Measurements from ENCODE around the gene INPP4B.

The INPP4B gene

DNA sequence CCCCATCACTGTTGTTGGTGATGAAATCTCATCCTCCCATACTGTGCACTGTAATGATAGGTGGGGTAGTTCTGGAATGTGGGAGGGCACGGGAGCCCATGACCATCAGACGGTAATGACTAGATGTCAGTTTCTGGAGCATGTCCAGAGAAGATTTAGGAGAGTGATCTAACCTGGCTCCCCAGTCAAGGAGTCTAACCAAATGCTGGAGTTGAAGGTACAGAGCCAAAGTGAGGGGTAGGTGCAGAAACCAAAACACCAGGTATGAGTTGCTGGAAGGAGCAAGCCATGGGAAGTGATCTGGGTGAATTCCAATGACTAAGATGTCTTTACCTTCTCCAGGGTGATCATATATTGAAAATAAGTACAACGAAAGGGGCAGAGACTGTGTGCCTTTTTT lies 296.9 kb downstream of the INPP4B start:
- Histone ChIP-seq H4K20me1 (ENCODE audit: insufficient read depth, low read length) (no peaks in the 10 kb centered on the region), H3K27ac (ENCODE audit: low read length) (no peak overlapping the region), H3K9me3 (ENCODE audit: insufficient read depth, low read length, severe bottlenecking) (no peaks in the 10 kb centered on the region), H2AFZ (ENCODE audit: low read depth, low read length) (no peak overlapping the region), H3K79me2 (ENCODE audit: insufficient read depth, low read length) (no peaks in the 10 kb centered on the region), H3K4me3 (ENCODE audit: low read depth in 1 of 2, low read length in 2 of 2) (no peak overlapping the region), H3K27me3 (ENCODE audit: insufficient read depth, low read length, poor library complexity) (no peaks in the 10 kb centered on the region), H3K4me2 (ENCODE audit: insufficient read depth, low read length) (no peak overlapping the region), H3K9ac (ENCODE audit: low read depth, low read length) (no peak overlapping the region), H3K4me1 (ENCODE audit: insufficient read depth, low read length) (peaks cover 8% of the 10 kb centered on the region), H3K36me3 (ENCODE audit: insufficient read depth, low read length) (no peaks in the 10 kb centered on the region)
- ATAC-seq (ENCODE audit: insufficient read depth, low read depth) (no peak), DNase-seq (no peak)
- no peak for TF ChIP-seq EZH2 (IDR thresholded peaks at IDR 0.05; ENCODE audit: borderline replicate concordance, low read depth, low read length, severe bottlenecking)
- TF ChIP-seq, protein P1, sequence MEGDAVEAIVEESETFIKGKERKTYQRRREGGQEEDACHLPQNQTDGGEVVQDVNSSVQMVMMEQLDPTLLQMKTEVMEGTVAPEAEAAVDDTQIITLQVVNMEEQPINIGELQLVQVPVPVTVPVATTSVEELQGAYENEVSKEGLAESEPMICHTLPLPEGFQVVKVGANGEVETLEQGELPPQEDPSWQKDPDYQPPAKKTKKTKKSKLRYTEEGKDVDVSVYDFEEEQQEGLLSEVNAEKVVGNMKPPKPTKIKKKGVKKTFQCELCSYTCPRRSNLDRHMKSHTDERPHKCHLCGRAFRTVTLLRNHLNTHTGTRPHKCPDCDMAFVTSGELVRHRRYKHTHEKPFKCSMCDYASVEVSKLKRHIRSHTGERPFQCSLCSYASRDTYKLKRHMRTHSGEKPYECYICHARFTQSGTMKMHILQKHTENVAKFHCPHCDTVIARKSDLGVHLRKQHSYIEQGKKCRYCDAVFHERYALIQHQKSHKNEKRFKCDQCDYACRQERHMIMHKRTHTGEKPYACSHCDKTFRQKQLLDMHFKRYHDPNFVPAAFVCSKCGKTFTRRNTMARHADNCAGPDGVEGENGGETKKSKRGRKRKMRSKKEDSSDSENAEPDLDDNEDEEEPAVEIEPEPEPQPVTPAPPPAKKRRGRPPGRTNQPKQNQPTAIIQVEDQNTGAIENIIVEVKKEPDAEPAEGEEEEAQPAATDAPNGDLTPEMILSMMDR (IDR thresholded peaks at IDR 0.05; ENCODE audit: borderline replicate concordance, extremely low read depth, low read length, poor library complexity, severe bottlenecking), result no peak

DNA sequence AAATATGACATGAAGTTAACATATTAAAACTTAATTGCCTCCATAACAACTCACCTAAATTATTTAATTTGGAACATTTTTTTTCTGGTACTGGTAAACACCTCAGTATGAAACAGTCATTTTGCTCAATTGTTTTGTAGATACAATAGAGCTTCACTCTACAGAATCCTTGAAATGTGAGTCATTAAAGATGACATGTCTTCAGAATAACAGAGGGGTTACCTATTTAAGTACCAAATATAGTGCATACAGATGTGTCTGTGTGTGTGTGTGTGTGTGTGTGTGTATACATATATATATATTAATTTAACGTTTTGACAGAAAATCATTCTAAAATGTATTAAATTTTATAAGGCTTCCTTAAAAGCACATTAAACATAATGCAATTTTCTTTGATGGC lies 297.6 kb downstream of the INPP4B start:
- H4K20me1 ChIP-seq (ENCODE audit: insufficient read depth, low read length), result no peaks in the 10 kb centered on the region
- ATAC-seq (ENCODE audit: insufficient read depth, low read depth) (no peak), DNase-seq (no peak)
- no peak overlapping the region for H3K4me3 ChIP-seq (ENCODE audit: low read depth in 1 of 2, low read length in 2 of 2)
- H3K4me1 ChIP-seq (ENCODE audit: insufficient read depth, low read length), result peaks cover 12% of the 10 kb centered on the region
- H3K9me3 ChIP-seq (ENCODE audit: insufficient read depth, low read length, severe bottlenecking), result no peaks in the 10 kb centered on the region
- no peaks in the 10 kb centered on the region for H3K79me2 ChIP-seq (ENCODE audit: insufficient read depth, low read length)
- no peaks in the 10 kb centered on the region for H3K27me3 ChIP-seq (ENCODE audit: insufficient read depth, low read length, poor library complexity)
- no peak overlapping the region for H3K27ac ChIP-seq (ENCODE audit: low read length)
- H3K4me2 ChIP-seq (ENCODE audit: insufficient read depth, low read length), result no peak overlapping the region
- no peak for TF ChIP-seq EZH2 (IDR thresholded peaks at IDR 0.05; ENCODE audit: borderline replicate concordance, low read depth, low read length, severe bottlenecking)
- TF ChIP-seq, protein P1 (IDR thresholded peaks at IDR 0.05; ENCODE audit: borderline replicate concordance, extremely low read depth, low read length, poor library complexity, severe bottlenecking), result no peak
- no peaks in the 10 kb centered on the region for H3K36me3 ChIP-seq (ENCODE audit: insufficient read depth, low read length)
- H2AFZ ChIP-seq (ENCODE audit: low read depth, low read length), result no peak overlapping the region
- H3K9ac ChIP-seq (ENCODE audit: low read depth, low read length), result no peak overlapping the region

DNA sequence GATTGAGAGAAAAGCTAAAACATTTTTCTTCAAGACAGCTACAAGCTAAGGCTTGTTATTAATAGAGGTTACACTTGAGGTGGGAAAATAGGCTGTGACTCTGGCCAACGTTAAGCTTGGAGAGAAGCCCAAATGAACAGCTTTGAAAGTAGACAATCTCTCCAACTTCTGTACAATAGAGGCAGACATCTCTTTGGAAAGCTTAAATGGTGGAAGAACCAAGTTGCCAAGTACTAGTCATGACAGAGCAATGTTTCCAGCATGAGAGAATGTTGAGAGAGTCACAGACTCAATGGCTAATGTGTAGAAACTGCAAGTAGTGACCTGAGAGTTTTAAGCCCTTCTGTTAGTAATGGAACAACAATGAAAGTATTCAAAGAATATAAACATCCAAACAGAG lies 298.1 kb downstream of the INPP4B start:
- ATAC-seq (ENCODE audit: insufficient read depth, low read depth), result no peak
- no peaks in the 10 kb centered on the region for H3K27me3 ChIP-seq (ENCODE audit: insufficient read depth, low read length, poor library complexity)
- no peaks in the 10 kb centered on the region for H3K36me3 ChIP-seq (ENCODE audit: insufficient read depth, low read length)
- no peak overlapping the region for H3K4me2 ChIP-seq (ENCODE audit: insufficient read depth, low read length)
- no peak overlapping the region for H3K4me3 ChIP-seq (ENCODE audit: low read depth in 1 of 2, low read length in 2 of 2)
- no peak overlapping the region for H2AFZ ChIP-seq (ENCODE audit: low read depth, low read length)
- no peak overlapping the region for H3K9ac ChIP-seq (ENCODE audit: low read depth, low read length)
- no peaks in the 10 kb centered on the region for H3K79me2 ChIP-seq (ENCODE audit: insufficient read depth, low read length)
- no peak for DNase-seq
- no peak overlapping the region for H3K27ac ChIP-seq (ENCODE audit: low read length)
- no peaks in the 10 kb centered on the region for H3K9me3 ChIP-seq (ENCODE audit: insufficient read depth, low read length, severe bottlenecking)
- TF ChIP-seq, protein P1 (IDR thresholded peaks at IDR 0.05; ENCODE audit: borderline replicate concordance, extremely low read depth, low read length, poor library complexity, severe bottlenecking), result no peak
- TF ChIP-seq EZH2 (IDR thresholded peaks at IDR 0.05; ENCODE audit: borderline replicate concordance, low read depth, low read length, severe bottlenecking), result no peak
- no peaks in the 10 kb centered on the region for H4K20me1 ChIP-seq (ENCODE audit: insufficient read depth, low read length)
- peaks cover 12% of the 10 kb centered on the region for H3K4me1 ChIP-seq (ENCODE audit: insufficient read depth, low read length)

DNA sequence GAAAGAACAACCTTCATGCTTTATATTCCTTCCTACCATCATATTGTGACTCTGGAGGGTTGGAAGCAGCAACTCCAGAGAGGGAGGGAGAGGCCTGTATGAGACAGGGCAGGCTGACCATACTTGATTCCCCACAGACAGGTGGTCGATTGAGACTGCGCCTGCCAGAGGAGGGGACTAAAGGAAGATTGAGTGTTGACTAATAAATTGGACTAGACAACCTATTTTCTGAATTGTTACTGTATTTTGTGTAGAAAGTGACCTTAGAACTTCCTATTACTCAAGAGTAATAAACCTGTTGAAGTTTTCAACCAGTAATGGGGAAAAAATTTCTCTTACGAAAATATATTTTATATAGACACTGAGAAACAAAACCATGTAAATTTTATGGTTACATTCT lies 301.5 kb downstream of the INPP4B start:
- H3K4me1 ChIP-seq (ENCODE audit: insufficient read depth, low read length), result peaks cover 11% of the 10 kb centered on the region
- H3K9me3 ChIP-seq (ENCODE audit: insufficient read depth, low read length, severe bottlenecking), result no peaks in the 10 kb centered on the region
- H3K4me2 ChIP-seq (ENCODE audit: insufficient read depth, low read length), result no peak overlapping the region
- no peak overlapping the region for H3K27ac ChIP-seq (ENCODE audit: low read length)
- no peaks in the 10 kb centered on the region for H3K36me3 ChIP-seq (ENCODE audit: insufficient read depth, low read length)
- ATAC-seq (ENCODE audit: insufficient read depth, low read depth) (no peak), DNase-seq (no peak)
- no peaks in the 10 kb centered on the region for H4K20me1 ChIP-seq (ENCODE audit: insufficient read depth, low read length)
- H2AFZ ChIP-seq (ENCODE audit: low read depth, low read length), result no peak overlapping the region
- no peak for TF ChIP-seq EZH2 (IDR thresholded peaks at IDR 0.05; ENCODE audit: borderline replicate concordance, low read depth, low read length, severe bottlenecking)
- TF ChIP-seq, protein P1 (IDR thresholded peaks at IDR 0.05; ENCODE audit: borderline replicate concordance, extremely low read depth, low read length, poor library complexity, severe bottlenecking), result no peak
- no peak overlapping the region for H3K9ac ChIP-seq (ENCODE audit: low read depth, low read length)
- no peak overlapping the region for H3K4me3 ChIP-seq (ENCODE audit: low read depth in 1 of 2, low read length in 2 of 2)
- no peaks in the 10 kb centered on the region for H3K27me3 ChIP-seq (ENCODE audit: insufficient read depth, low read length, poor library complexity)
- no peaks in the 10 kb centered on the region for H3K79me2 ChIP-seq (ENCODE audit: insufficient read depth, low read length)

Measured in DND-41 (cell line).